ENCODE measurements around the gene LCMT2.

The LCMT2 gene

DNA sequence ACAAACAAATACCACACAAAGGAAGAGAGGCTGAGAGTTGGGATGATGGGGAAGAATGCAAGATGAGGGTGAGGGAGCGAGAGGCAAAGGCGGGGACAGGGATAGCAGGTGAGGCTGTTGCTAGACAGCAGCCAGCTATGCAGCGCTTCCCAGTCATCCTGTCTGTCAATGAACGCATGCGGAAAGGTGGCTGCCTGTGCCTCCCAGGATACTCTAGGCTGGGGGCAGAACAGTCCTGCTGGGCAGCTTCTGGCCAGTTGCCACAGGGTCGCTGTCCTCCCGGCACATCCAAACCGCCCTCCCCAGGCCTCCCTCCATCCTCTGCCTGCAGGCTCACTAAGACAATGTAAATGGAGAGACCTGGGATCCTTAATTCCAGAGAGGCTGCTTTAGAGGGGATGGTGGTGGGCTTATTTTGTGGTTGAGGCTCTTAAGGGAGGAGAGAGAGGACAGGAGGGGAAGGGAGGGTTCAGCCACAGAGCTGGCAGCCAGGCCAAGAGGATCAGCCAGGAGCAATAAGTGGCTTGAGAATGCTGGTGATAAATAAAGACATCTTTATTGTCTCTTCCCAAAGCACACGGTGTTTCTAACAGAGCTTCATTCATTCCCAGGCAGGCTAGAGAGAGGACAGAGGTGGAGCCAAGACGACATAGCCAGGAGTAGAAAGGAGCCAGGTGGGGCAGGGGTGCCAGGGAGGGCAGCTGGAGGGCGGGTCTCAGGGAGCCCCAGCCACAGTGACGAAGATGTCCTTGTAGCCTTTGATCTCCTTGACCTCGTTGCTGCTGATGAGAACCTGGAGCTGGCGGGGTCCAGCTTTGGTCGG, 54.4 kb downstream of the LCMT2 start:
- DNase-seq, result no peak

DNA sequence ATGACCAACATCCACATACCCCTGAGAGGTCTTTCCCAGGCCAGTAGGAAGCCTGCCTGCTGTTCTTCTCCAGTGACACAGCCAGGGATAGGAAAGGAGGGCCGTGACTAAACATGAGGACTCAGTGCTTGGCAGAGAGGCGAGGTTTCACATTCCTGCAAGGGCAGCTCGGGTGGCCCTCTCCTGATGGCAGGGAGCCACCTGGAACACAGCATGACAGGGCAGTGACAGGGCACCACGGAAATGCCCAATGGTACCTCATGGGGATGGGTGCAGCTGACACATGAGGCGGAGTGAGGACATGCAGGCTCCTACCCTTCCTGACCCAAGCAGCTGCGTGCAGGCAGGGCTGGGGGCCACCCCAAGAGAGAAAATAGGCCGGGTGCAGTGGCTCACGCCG, 56.2 kb downstream of the LCMT2 start:
- DNase-seq, result no peak
